22Rv1 (cell line): ENCODE results near the gene TMEM54.

ENCODE experiments used
- H3K27ac ChIP-seq: fragments of 450-650 bp; 2 replicates; pipeline ENCODE4 v1.5.1; 2017
- ZFX ChIP-seq: fragments of 450-650 bp; IDR thresholded peaks from 2 replicates; pipeline ENCODE4 v1.6.1; 2017; ENCODE audit warnings: antibody characterized with exemption, borderline replicate concordance
- TF ChIP-seq, protein P1 (sequence below): fragments of 450-650 bp; IDR thresholded peaks from 2 replicates; pipeline ENCODE4 v1.5.1; 2017; ENCODE audit warnings: mild to moderate bottlenecking

Gene TMEM54

DNA sequence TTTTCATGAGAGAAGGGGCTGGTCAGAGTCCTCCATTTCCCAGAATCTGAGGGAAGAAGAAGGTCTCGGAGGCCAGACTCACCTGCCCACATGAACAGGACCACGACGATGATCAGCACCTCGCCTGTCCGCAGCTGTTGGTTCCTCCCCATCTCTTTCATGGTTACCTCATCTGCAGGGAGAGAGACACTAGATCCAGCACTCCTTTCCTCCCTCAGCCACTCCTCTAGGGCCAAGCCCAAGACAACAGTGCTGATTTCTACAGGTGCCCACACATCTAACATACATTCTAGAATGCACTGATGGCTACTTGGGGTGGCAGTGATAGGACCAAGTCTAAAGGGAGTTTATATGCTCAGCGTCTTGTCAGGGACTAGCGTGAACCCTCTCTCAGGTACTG is 33.5 kb downstream of the TMEM54 start:
- TF ChIP-seq, protein P1, sequence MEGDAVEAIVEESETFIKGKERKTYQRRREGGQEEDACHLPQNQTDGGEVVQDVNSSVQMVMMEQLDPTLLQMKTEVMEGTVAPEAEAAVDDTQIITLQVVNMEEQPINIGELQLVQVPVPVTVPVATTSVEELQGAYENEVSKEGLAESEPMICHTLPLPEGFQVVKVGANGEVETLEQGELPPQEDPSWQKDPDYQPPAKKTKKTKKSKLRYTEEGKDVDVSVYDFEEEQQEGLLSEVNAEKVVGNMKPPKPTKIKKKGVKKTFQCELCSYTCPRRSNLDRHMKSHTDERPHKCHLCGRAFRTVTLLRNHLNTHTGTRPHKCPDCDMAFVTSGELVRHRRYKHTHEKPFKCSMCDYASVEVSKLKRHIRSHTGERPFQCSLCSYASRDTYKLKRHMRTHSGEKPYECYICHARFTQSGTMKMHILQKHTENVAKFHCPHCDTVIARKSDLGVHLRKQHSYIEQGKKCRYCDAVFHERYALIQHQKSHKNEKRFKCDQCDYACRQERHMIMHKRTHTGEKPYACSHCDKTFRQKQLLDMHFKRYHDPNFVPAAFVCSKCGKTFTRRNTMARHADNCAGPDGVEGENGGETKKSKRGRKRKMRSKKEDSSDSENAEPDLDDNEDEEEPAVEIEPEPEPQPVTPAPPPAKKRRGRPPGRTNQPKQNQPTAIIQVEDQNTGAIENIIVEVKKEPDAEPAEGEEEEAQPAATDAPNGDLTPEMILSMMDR: no peak
- TF ChIP-seq ZFX: no peak
- no peak overlapping the region for H3K27ac ChIP-seq

DNA sequence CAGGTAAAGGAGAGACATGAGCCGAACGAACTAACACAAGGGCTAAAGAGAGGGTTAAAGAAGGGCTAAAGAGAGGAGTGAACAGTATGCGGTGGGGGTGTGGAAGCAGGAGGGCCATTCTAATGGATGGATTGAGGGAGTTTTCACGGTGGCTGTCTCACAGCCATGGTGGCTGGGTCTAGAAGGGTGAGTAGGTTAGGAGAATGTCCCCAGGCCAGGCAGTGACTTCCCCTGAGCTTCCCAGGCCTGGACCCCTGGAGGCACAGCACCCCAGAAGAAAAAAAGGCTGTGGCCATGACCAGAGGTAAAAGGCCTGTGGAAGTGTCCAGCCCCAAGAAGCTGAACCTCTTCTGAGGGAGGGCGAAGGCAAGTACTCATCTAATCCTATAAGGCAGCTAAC is 34.0 kb downstream of the TMEM54 start:
- no peak for TF ChIP-seq ZFX
- no peak overlapping the region for H3K27ac ChIP-seq

DNA sequence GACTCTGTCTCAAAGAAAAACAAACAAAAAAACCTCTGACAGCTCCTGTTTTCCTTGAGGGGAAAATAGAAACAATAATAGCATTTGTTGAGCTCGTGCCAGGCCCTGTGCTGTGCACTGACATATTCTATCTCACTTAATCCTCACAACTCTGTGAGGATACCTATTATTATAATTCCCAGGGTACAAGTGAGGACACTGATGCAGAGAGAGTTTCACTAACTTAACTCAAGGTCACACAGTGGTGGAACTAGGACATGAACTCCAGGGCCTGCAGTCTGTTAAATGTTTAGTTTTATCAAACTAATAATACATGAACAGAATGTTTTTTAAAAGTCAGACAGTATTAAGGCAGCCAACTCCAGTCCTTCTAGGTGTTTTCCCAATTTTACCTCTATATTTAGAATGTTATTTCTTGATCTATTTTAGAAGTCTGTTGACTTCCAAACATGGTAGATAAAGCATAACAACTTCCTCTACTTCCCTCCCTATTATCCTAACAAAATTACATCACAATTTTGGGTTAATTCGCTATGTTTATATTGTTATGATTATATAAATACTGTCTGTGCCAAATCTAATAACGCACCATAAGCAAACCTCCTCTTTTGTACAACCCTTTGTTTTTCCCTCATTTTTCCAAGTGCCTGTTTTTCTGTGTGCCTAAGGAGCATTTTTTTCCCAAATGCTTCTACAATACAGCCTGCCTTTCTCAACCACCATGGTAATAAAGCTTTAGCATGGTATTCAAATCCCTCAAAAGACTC is 35.4 kb downstream of the TMEM54 start:
- H3K27ac ChIP-seq: no peak overlapping the region
- TF ChIP-seq ZFX: no peak
- TF ChIP-seq, protein P1: no peak

DNA sequence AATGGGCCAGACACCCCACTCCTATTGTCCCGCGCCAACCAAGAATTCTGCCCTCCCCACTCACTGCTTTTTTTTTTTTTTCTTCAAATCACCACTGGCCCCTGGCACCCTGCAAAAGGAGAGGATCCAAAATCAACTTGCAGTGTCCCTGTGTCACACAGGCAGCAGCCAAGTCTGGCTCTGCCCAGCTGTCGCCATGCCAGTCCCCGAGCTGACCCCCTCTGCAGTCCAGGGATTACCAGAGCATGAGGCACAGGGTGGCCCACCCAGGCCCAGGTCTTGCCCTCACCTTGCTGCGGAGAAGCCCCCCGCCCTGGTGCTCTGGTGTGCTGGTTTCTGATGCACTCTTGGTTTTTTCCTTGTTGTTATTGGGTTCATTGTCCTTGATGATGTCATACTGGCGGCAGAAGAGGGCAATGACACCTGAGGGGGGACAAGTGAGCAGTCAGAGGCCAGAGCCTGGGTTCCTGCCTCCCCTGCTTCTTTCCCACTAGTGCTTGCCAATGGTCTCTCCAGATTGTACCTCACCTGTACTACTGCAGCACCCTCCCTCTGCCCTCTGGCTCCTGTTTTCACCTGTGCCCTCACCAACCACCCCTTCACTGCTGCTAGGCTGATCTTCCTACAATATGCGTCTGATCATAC is 36.7 kb downstream of the TMEM54 start:
- TF ChIP-seq ZFX: no peak
- TF ChIP-seq, protein P1: no peak
- H3K27ac ChIP-seq: no peak overlapping the region

DNA sequence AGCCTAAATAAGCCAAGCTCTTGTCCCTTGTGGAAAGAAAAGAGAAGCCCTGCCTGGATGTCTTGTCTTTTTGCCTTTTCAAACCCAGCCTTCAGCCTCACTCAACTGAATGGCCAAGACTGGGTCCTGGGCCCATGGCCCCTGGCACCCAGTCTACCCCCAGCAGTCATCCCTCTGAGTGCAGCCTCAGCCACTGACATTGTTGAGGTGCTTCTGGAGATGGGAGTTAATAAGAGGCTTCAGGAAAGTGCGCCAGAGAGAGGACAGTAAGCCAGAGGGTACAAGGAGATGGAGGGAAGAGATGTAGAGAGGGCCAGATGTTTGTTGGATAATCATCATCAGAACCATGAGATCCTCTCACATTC is 37.3 kb downstream of the TMEM54 start:
- TF ChIP-seq, protein P1: no peak
- no peak for TF ChIP-seq ZFX
- H3K27ac ChIP-seq: no peak overlapping the region

DNA sequence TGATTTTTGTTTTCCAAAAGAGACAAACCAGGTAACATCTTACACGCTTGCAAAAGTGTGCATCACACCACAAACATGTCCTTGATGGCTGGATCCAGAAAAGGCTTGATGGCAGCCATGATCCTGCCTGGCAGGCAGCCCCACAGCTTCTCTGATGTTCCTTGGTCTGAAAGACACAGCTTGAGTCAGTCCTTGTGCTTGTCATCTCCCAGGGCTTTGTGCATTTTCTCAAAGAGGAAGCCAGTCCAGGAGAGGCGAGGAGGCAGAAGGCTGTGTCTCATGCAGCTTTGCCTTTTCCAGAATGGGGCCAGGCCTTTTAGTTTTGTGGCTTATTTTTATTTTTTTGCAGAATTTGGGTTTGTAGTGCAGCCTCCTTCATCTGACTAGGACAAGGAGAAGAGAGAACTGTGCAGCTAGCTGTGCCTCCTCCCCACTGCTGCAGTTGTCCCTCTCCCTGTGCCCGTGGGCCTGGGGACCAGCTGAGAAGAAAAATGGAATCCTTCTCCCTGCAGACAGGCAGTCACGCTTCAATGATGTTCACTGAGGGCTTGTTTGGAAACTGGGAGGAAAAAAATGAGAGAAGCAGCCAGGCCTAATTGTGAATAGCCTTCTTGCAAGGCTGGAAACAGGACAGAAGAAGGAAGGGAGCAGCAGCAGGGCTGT is 37.8 kb downstream of the TMEM54 start:
- TF ChIP-seq ZFX: no peak
- TF ChIP-seq, protein P1: no peak
- no peak overlapping the region for H3K27ac ChIP-seq

DNA sequence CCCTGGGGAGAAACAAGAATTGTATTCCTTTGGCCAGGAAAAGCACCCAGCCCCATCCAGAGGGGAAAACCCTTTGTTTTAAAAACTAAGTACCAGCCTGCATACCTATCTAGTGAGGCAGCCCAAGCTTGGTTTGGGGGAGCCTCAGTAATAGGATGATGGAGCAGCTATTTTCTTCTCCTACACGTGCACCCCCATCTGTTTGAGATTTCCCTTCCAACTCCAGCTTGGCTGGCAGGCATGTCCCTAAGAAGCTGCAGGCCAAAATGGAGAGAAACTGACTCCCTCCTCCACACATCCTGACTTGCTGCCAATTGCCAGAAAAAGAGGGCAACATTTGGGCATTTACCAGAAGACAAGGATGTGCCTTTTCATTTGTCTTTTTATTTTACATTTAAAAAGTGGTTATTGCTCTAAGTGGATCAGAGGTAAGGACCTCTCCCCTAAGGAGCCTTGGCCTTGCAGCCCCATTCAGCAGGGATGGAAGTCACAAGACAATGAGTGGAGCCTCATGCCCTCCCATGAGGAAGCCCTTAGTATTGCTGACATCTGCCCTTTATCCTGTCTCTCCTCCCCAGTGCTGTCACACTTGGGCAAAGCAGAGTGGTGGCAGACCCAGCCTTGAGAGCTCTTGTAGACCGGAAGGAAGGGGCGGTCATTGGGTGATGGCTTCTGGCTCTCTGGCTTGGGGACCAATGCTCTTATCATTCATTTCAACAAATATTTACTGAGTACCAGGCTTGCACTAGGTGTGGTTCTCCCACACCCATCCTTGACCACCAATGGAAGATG is 39.1 kb downstream of the TMEM54 start:
- TF ChIP-seq, protein P1: no peak
- TF ChIP-seq ZFX: no peak
- no peak overlapping the region for H3K27ac ChIP-seq
